GM18951 (cell line): Measurements from ENCODE around the gene BMP6.

Experiments used
- POLR2A ChIP-seq: IDR thresholded peaks from 4 replicates; pipeline ENCODE4 v1.6.1; 2011; ENCODE audit warnings: mild to moderate bottlenecking; ENCODE audit not compliant: insufficient read length, insufficient read depth; ENCODE audit errors: extremely low read depth
- in situ Hi-C: fragments of 300-500 bp; cut with MboI; formaldehyde crosslinking; loops from one replicate; pipeline ENCODE4 v1.12.0; 2022; ENCODE audit warnings: low sequenced_read_pairs, mixed read lengths, inconsistent platforms; ENCODE audit not compliant: unreplicated experiment

BMP6 gene

DNA sequence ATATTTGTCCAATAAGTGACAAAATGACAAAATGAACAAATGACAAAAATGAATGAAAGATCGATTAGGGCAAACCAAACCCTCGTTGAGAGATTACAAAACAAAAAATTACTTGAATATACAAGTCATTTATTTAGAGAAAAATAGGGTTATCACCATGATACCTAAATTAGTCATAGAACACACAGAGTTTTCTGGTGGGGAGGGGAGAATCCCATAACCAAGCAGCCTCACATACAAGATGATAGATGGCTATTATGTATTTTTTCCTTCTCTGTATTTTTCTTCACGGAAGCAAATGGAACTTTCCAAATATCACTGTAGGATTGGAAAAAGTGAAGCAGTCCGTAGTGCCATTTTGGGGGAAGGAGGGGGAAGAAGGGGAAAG, 28.5 kb upstream of the BMP6 start:
- in situ Hi-C loops: no loop called here
- no peak for TF ChIP-seq POLR2A

DNA sequence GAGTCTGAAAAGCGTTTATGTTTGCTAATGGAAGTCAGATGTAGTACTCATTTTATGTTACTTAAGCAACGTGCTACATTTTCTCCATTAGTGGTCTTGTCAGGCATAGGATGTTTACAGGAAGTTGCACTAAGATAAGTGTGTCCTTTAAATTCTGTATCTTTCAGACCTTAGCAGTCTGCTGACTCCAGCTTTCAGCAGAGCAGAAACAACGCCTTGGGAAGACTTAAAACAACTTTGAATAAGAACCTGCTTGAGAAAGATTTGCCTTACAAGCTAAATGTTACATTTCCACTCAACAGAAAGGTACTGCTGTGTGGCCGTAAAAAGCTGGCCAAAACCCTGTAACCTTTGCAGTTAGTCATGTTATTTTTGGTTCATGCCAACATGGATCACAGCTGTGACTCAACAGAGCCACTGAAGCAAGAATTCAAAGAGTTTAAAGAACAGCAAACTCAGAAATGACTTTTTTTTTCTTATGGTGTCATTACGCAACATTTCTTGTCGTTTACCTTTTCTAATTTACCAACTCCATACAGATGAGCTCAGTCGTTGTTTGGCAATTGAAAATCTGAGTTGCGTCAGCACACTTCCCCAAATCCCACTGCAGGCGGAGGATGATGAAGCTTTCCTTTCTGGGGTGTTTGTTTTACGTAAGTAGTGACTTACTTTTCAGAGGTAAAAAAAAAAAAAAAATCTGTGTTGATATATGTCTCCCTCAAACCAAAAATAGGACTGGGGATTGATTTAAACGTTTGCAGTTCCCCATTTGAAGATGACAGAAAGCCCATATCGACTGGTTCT, 27.9 kb upstream of the BMP6 start:
- in situ Hi-C loops: no loop called here
- no peak for TF ChIP-seq POLR2A

DNA sequence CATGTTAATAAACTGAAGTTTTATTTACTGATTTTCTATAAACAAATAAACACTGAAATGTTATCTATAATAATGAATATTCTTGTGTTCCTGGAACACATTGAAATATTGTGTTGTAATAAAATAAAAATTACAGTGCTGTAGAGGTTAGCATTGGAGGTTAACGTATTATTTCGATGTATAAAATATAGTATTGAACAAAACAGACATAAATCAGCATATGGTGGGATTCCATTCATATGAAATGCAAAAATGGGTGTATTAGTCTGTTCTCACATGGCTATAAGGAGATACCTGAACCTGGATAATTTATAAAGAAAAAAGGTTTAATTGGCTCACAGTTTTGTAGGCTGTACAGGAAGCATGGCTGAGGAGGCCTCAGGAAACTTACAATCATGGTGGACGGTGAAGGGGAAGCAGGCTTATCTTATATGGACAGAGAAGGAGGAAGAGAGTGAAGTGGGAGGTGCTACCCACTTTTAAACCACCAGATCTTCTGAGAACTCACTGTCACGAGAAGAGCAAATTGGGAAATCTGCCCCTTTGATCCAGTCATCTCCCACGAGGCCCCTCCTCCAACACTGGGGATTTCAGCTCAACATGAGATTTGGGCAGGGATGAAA, 24.6 kb upstream of the BMP6 start:
- in situ Hi-C loops: loop anchor here (25.0 kb wide), 1 partner anchor 511 kb away; no protein-coding TSS in a partner anchor
- no peak for TF ChIP-seq POLR2A

DNA sequence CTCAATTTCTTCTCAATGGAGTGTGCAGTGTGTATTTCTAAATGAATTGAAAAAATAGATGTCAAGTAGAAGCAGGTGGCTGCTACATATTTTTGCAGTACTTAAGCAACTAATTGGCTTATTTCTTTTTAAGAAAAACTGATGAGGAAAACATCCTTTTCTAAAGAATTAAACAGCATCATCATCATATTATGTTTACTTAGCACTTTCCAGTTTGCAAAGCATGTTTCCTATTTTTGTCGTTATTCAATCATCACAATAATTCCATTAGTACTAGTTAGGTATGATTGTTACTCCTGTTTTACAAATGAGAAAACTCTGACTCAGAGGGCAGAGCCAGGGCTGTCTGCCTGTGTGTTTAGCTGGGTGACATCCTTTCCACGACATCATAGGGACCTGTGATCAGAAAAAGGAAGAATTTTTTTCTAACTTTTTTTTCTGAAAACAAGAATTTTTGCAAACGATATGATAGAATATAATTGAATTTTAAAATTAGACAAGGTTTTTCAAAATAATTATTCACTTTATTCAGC, 22.7 kb upstream of the BMP6 start:
- in situ Hi-C loops: loop anchor here (25.0 kb wide), 1 partner anchor 509 kb away; no protein-coding TSS in a partner anchor
- TF ChIP-seq POLR2A: no peak

DNA sequence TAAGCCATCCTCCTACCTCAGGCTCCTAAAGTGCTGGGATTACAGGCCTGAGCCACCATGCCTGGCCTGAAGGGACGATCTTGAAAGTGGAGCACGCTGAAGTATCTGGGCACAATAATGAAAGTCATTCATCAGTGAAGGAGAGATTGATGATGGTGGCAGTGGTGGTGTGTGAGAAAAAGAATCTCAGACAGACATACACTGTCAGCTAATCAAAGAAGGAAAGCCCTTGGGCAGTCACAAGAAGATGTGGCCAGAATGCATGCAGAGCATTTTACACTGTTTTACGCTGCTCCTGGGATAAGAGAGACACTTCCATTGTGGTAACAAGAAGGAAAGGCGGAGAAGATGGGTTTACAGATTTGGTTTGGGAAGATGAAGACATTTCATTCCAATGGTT, 20.4 kb upstream of the BMP6 start:
- in situ Hi-C loops: loop anchor here (25.0 kb wide), 1 partner anchor 507 kb away; no protein-coding TSS in a partner anchor
- TF ChIP-seq POLR2A: no peak

DNA sequence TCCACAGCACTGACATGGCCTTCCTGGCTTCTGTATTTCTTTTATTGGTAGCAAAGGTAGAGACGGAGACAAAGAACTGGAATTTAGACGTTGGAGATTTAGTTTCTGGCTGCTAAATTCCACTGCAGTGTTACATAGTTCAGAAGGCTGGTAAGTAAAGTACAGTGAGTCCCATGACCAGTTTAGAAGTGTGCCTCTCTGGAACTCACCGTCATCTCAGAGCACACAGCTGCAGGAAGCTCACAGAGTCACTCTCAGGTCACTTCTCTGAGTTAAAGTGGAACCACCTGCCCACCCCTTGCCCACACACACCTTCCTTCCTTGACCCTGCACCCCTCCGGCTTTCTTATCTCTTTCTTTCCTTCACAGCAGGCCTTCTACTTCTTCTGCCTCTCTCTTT, 19.6 kb upstream of the BMP6 start:
- no peak for TF ChIP-seq POLR2A
- in situ Hi-C loops: loop anchor here (25.0 kb wide), 1 partner anchor 506 kb away; no protein-coding TSS in a partner anchor

DNA sequence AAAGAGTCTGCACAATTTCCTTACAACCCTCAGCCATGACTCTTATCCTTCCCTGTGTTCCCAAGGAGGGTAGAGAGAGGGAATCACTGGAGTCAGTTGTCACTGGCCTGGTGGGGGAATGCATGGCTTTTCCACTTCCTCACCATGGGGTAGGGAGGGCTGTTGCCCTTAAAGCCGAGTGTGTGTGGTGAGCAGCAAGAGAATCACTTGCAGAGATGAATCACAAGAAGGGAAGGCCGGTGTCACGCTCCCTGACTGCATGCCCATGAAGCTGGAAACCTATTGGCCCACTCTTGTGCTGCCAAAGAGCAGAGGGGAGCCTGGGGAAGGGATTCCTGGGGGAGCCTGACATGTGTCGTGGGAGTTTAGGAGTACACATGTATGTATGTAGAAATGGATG, 18.1 kb upstream of the BMP6 start:
- TF ChIP-seq POLR2A: no peak

DNA sequence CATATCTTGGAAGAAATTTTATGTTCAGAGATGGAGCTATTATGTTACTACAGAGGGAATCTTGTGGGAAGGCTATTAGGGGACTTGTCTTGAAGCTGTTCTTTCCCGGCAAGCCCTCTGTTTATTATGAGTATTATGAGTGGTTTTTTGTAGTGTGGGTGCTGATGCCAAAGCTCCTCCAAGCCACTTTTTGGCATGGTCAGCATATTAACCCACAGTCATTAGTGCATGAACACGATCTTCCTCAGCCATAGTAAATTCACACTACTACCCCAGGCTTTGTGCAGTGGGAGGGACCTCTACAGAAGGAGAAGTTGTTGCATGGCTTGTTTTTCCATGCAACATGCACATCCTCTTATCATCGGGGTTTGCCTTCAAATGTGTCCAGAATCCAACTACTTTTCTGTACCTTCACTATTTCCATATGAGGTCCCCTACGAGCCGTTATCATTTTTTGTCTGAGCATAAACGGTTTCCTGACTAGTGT, 6.5 kb upstream of the BMP6 start:
- in situ Hi-C loops: loop anchor here (25.0 kb wide), 1 partner anchor 493 kb away; no protein-coding TSS in a partner anchor
- TF ChIP-seq POLR2A: no peak

More for the DNA sequence above, 18.1 kb upstream of the BMP6 start:
- in situ Hi-C loops: loop anchor here (25.0 kb wide), 1 partner anchor 505 kb away; no protein-coding TSS in a partner anchor

DNA sequence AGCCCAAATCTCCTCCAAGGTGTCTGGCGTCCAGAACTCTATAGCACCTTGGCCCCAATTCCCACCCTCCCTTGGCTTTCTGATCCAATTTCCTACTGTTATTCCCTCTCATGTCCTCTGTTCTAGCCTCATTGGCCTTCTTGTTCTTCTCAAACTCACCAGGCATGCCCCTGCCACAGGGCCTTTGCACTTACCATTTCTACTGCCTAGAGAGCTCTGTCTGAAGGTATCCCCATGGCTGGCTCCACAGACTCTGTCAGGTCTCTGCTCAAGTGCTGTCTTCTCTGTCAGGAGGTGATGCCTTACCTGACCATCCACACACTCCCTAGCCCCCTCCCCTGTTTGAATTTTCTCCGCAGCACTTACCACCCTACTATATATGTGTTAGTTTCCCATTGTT, 5.6 kb upstream of the BMP6 start:
- TF ChIP-seq POLR2A: no peak
- in situ Hi-C loops: loop anchor here (10.0 to 25.0 kb wide), 2 partner anchors 264 to 492 kb away; no protein-coding TSS in a partner anchor

DNA sequence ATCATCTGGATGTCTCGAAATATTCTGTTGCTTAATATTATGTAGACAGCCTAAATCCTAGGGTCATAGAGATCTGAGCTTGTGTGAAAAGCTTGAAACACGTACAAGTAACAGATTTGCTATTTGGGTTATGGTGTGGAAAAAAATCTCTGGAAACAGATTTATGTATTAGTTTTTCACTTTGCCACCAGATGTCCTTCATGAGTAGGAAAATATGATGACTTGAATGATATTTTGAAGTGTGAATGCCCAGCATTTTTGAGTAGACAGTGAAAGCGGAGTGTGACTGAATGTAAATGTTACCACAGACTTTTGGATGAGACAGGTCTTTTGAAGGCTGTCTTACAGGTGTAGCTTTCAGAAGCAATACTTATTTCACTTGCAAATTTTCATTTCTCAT, 4.2 kb upstream of the BMP6 start:
- TF ChIP-seq POLR2A: no peak
- in situ Hi-C loops: loop anchor here (10.0 to 25.0 kb wide), 2 partner anchors 263 to 491 kb away; no protein-coding TSS in a partner anchor

DNA sequence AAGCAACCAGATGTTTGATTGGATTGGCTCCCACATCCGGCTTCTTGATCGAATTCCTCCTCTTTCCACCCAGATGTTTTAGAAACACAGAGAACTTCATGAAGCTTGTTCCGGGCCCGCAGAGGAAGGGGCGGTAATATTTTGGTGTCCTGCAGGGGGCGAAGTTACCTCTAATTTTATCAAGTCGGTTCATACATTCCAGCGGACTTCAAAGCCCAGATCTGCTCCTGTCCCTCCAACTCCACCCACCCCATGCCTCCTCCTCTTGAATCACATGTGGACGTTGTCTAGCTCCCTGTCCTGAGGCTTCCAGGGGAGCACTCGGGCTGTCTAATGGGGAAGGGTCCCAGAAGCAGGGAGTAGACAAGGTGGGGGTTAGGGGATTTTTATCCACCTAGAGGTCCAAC, 2.9 kb upstream of the BMP6 start:
- TF ChIP-seq POLR2A: no peak
- in situ Hi-C loops: loop anchor here (10.0 to 25.0 kb wide), 2 partner anchors 262 to 489 kb away; no protein-coding TSS in a partner anchor

DNA sequence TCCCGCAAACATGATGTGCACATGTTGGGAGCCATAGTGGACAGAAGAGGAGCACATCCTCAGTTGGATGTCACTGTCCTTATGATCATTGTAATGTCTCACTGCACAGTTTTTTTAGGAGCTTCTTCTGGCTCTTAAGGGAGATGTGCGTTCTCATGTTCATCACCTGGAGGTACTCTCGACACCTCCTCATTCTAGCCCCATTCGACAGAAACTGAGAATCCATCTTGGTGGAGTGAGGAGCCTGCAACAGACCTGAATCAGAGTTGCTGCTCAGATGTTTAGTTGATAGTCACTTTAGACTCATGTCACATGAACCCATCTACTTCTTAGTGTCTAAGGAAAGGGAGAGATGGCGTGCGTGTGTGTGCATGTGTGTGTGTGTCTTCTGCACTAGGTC, 2.3 kb upstream of the BMP6 start:
- in situ Hi-C loops: loop anchor here (10.0 to 25.0 kb wide), 2 partner anchors 261 to 489 kb away; no protein-coding TSS in a partner anchor
- no peak for TF ChIP-seq POLR2A

DNA sequence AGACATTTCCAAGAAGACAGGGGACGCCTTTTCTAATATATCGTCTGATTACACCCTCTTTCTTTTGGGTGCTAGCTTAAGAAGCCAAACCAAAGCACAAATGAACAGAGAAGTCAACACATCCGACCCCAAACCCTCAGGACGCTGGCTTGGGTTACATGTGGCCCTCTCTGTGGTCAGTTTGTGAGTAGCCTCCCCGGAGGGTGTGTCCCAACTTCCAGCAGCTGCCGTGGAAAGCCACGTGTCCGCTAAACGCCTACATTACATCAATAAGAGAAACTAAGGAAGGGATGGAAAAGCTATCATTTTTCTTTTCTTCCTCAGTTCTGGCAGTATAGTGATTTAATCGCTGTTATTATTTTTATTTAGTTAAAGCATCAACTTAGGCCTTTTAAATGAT, 487 bp upstream of the BMP6 start:
- in situ Hi-C loops: loop anchor here (10.0 kb wide), 1 partner anchor 259 kb away; no protein-coding TSS in a partner anchor
- TF ChIP-seq POLR2A: no peak
